ENCODE results near the gene SEZ6.

Gene SEZ6

DNA sequence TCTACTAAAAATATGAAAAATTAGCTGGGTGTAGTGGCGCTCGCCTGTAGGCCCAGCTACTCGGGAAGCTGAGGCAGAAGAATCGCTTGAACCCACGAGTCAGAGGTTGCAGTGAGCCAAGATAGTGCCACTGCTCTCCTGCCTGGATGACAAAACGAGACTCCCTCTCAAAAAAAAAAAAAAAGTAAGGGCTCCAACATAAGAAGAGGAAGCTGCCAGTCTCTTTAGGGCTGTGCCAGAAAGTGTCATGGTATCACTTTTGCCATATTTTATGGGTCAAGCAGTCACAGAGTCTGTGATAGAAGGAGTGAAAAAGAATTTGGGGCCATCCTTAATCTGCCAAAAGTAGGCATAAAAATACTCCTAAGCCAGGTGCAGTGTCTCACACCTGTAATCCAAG, 35.7 kb upstream of the SEZ6 start:
- ATAC-seq: no peak
- TF ChIP-seq SNAI2 (CRISPR knock-in tag; IDR thresholded peaks at IDR 0.05) (no peak), GLIS3 (CRISPR knock-in tag; IDR thresholded peaks at IDR 0.05) (no peak), ZFP3 (CRISPR knock-in tag; IDR thresholded peaks at IDR 0.05) (no peak), PATZ1 (CRISPR knock-in tag; IDR thresholded peaks at IDR 0.05; ENCODE audit: borderline replicate concordance) (no peak), PPARA (CRISPR knock-in tag; IDR thresholded peaks at IDR 0.05; ENCODE audit: borderline replicate concordance) (no peak), POU6F1 (CRISPR knock-in tag; IDR thresholded peaks at IDR 0.05; ENCODE audit: borderline replicate concordance, low read depth) (no peak), ZNF8 (CRISPR knock-in tag; IDR thresholded peaks at IDR 0.05) (no peak), TCF4 (CRISPR knock-in tag; IDR thresholded peaks at IDR 0.05; ENCODE audit: borderline replicate concordance) (no peak), ESRRG (CRISPR knock-in tag; IDR thresholded peaks at IDR 0.05) (no peak)

DNA sequence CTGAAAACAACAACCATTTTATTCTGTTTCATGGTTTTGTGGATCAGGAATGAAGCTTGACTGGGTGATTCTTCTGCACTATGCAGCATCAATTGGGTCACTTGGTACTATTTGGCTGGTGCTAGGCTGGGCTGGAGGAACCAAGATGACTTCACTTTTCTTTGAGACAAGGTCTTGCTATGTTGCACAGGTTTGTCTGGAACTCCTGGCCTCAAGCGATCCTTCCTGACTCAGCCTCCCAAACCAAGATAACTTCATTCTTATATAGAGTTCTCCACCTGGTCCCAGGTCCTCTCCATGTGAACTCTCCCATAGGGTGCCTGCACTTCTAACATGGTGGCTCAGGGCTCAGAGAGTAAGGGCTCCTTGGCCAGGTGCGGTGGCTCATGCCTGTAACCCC, 35.3 kb upstream of the SEZ6 start:
- TF ChIP-seq ARNTL (CRISPR knock-in tag; IDR thresholded peaks at IDR 0.05; ENCODE audit: borderline replicate concordance, low read depth) (no peak), ISL1 (CRISPR knock-in tag; IDR thresholded peaks at IDR 0.05) (no peak), ZC3H10 (CRISPR knock-in tag; IDR thresholded peaks at IDR 0.05) (no peak), POU6F1 (CRISPR knock-in tag; IDR thresholded peaks at IDR 0.05; ENCODE audit: borderline replicate concordance, low read depth) (no peak), ESRRG (CRISPR knock-in tag; IDR thresholded peaks at IDR 0.05) (no peak), RARB (CRISPR knock-in tag; IDR thresholded peaks at IDR 0.05) (no peak), ZNF8 (CRISPR knock-in tag; IDR thresholded peaks at IDR 0.05) (no peak), PATZ1 (CRISPR knock-in tag; IDR thresholded peaks at IDR 0.05; ENCODE audit: borderline replicate concordance) (no peak), BACH2 (CRISPR knock-in tag; IDR thresholded peaks at IDR 0.05; ENCODE audit: borderline replicate concordance) (no peak), ZFP30 (CRISPR knock-in tag; IDR thresholded peaks at IDR 0.05) (no peak), CREB5 (CRISPR knock-in tag; IDR thresholded peaks at IDR 0.05; ENCODE audit: low read depth) (no peak), PPARA (CRISPR knock-in tag; IDR thresholded peaks at IDR 0.05; ENCODE audit: borderline replicate concordance) (no peak), GLIS3 (CRISPR knock-in tag; IDR thresholded peaks at IDR 0.05) (no peak), OSR1 (CRISPR knock-in tag; IDR thresholded peaks at IDR 0.05) (no peak), ZNF565 (CRISPR knock-in tag; conservative IDR thresholded peaks at IDR 0.05; ENCODE audit: low read depth) (no peak), TCF4 (CRISPR knock-in tag; IDR thresholded peaks at IDR 0.05; ENCODE audit: borderline replicate concordance) (no peak), SNAI2 (CRISPR knock-in tag; IDR thresholded peaks at IDR 0.05) (no peak), ZNF70 (CRISPR knock-in tag; IDR thresholded peaks at IDR 0.05) (no peak), CSDC2 (CRISPR knock-in tag; IDR thresholded peaks at IDR 0.05) (no peak)
- TF ChIP-seq, protein P1, sequence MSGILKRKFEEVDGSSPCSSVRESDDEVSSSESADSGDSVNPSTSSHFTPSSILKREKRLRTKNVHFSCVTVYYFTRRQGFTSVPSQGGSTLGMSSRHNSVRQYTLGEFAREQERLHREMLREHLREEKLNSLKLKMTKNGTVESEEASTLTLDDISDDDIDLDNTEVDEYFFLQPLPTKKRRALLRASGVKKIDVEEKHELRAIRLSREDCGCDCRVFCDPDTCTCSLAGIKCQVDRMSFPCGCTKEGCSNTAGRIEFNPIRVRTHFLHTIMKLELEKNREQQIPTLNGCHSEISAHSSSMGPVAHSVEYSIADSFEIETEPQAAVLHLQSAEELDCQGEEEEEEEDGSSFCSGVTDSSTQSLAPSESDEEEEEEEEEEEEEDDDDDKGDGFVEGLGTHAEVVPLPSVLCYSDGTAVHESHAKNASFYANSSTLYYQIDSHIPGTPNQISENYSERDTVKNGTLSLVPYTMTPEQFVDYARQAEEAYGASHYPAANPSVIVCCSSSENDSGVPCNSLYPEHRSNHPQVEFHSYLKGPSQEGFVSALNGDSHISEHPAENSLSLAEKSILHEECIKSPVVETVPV (CRISPR knock-in tag; IDR thresholded peaks at IDR 0.05): no peak
- no peak for ATAC-seq

All from SK-N-SH treated with all-trans-retinoic acid at 6 μM for 48 hours (cell line).